Tibial nerve (tissue), 4 donors: ENCODE data around the gene WWTR1. TPM values are rescaled to one million over a fixed set of nuclear protein-coding genes. Genes with fewer than 3 reads are reported as not detected.

Source experiments
- DNase-seq, 2 donors: peaks; one replicate each; pipeline ENCODE4 v3.0.0-alpha.2; 2019; ENCODE audit warnings: low spot score in 2 of 2
- H3K27ac ChIP-seq, 4 donors: fragments of 200-600 bp; sonication (generic) in 3 of 4; one replicate each; pipeline ENCODE4 v1.5.1; 2017 to 2019; ENCODE audit warnings: mild to moderate bottlenecking in 1 of 4
- H3K27me3 ChIP-seq, 2 donors: fragments of 200-600 bp; sonication (generic) in 1 of 2; one replicate each; pipeline versions ENCODE4 v1.5.1 to v1.6.0; 2017 to 2019
- H3K36me3 ChIP-seq, 3 donors: fragments of 200-600 bp; sonication (generic); one replicate each; pipeline ENCODE4 v1.5.1; 2018 to 2019
- H3K4me1 ChIP-seq, 4 donors: fragments of 200-600 bp; sonication (generic) in 3 of 4; one replicate each; pipeline ENCODE4 v1.5.1; 2017 to 2019
- H3K4me3 ChIP-seq, 4 donors: fragments of 200-600 bp; sonication (generic) in 3 of 4; one replicate each; pipeline ENCODE4 v1.5.1; 2017 to 2019; ENCODE audit warnings: mild to moderate bottlenecking in 1 of 4, moderate library complexity in 1 of 4
- H3K9me3 ChIP-seq, 4 donors: fragments of 200-600 bp; sonication (generic) in 3 of 4; one replicate each; pipeline ENCODE4 v1.5.1; 2017 to 2019
- EP300 ChIP-seq, 2 donors: sonication (generic); formaldehyde crosslinking; IDR thresholded peaks; one replicate each; pipeline ENCODE4 v1.6.1; 2017; ENCODE audit warnings: antibody characterized with exemption in 2 of 2, mild to moderate bottlenecking in 1 of 2
- POLR2A ChIP-seq, 2 donors: fragments of 450-650 bp; IDR thresholded peaks; one replicate each; pipeline ENCODE4 v1.6.1; 2017; ENCODE audit warnings: antibody characterized with exemption in 2 of 2, mild to moderate bottlenecking in 2 of 2, moderate library complexity in 2 of 2
- WGBS, 2 donors: methylation state at CpG; one replicate each; pipeline ENCODE4 v1.1.5; 2018; 5-methylcytosine and 5-hydroxymethylcytosine counted together
- total RNA-seq, 4 donors: library from RNA; depleted of rRNA; stranded (reverse); fragments of >200 nt; gene quantifications; one replicate each; pipeline ENCODE4 v1.1.0, GENCODE V29; 2016
- TF ChIP-seq, protein P1 (sequence below), 5 experiments: fragments of 200-600 bp in 3 of 5; fragments of 450-650 bp in 2 of 5; sonication (generic) in 3 of 5; IDR thresholded peaks; one replicate each; pipeline ENCODE4 v1.5.1; 2016 to 2019; ENCODE audit warnings: antibody characterized with exemption in 5 of 5, mild to moderate bottlenecking in 3 of 5, moderate library complexity in 2 of 5

WWTR1 gene
- total RNA-seq, 4 donors from 2014 or later, result 86.5 to 130 (median 113) TPM

DNA sequence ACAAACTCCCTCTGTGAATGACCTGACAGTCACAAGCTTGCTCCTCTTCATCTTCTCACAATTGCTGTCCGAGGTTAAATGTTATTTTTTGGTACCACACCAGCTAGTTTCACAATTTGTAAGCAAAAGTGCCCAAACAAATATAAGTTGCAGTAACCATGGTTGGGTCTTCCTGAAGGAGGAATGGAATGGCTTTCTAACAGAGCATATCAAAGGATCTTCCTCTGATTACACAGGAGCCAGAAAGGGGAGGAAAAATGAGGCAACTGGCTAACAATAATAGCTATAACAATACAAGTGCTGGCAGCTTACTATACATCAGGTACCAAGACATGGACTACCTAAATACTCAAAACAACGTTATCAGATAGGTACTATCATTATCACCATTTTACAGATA lies 90.4 kb downstream of the WWTR1 start:
- DNase-seq, result no peak
- Histone ChIP-seq H3K27me3 (no peaks in the 10 kb centered on the region), H3K4me3 (no peak overlapping the region), H3K4me1 (peaks cover 0 to 65% (median 8%) of the 10 kb centered on the region in 4 donors), H3K9me3 (no peaks in the 10 kb centered on the region), H3K27ac (peak overlapping the region in 2 of 4 donors; percentile 24 to 41), H3K36me3 (peaks cover 0 to 3% (median 0%) of the 10 kb centered on the region in 3 donors)
- 59 to 66% methylated on average over 2 of the region's 2 CpGs for WGBS, 2 donors
- no peak for TF ChIP-seq POLR2A (IDR thresholded peaks at IDR 0.05)
- TF ChIP-seq, protein P1, sequence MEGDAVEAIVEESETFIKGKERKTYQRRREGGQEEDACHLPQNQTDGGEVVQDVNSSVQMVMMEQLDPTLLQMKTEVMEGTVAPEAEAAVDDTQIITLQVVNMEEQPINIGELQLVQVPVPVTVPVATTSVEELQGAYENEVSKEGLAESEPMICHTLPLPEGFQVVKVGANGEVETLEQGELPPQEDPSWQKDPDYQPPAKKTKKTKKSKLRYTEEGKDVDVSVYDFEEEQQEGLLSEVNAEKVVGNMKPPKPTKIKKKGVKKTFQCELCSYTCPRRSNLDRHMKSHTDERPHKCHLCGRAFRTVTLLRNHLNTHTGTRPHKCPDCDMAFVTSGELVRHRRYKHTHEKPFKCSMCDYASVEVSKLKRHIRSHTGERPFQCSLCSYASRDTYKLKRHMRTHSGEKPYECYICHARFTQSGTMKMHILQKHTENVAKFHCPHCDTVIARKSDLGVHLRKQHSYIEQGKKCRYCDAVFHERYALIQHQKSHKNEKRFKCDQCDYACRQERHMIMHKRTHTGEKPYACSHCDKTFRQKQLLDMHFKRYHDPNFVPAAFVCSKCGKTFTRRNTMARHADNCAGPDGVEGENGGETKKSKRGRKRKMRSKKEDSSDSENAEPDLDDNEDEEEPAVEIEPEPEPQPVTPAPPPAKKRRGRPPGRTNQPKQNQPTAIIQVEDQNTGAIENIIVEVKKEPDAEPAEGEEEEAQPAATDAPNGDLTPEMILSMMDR (IDR thresholded peaks at IDR 0.05), result no peak

DNA sequence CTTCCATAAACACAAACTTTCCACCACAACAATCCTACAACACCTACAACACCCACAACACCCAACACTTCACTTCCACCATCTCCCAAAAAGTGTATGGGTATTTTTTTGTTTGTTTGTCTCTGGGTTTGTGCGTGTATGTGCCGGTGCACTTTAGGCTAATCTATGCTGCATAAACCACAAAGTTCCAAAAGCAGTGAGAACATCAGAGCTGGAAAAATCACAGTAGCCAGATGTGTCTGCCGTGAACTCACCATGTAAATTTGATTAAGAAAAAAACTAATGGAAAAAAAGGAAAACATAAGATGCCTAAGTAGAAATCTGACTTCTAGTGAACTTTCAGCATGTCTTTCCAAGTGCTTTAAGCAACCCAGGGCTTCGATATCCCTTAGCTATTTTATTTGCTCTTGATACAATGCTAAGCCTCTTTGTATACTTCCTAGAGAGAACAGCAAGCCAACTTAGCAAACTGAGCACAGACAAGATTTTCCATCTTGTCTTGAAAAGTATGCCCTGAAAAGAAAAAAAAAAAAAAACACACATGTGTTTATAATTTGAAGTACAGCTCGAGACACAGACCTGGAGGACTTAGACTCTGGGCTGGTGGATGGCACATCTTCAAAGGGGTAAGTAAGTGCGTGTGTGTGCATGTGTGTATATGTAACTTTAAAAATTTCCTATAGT lies 91.4 kb downstream of the WWTR1 start:
- peaks cover 0 to 63% (median 8%) of the 10 kb centered on the region in 4 donors for H3K4me1 ChIP-seq
- no peaks in the 10 kb centered on the region for H3K9me3 ChIP-seq

DNA sequence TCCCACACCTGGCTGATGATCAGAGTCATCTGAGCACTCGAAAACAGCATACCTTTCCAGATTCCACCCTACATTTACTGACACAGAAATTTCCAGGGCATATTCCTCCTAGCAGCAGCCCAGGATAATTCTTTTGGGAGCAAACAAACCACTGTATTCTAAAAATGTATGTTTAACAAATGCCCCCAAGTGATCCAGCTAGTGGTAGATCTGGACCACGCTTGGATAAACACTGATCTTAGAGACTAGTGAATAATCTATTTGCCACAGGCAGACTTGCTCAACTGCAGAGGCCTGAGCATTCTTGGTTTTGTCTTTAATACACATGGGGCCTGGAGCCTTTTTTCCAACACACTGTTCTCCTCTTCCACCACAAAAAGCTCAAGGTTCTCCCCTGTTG lies 93.7 kb downstream of the WWTR1 start:
- H3K27ac ChIP-seq, result peak overlapping the region in 1 of 4 donors; percentile 11

More for the DNA sequence above, 91.4 kb downstream of the WWTR1 start:
- Histone ChIP-seq H3K36me3 (peaks cover 0 to 2% (median 0%) of the 10 kb centered on the region in 3 donors), H3K27ac (peak overlapping the region in 2 of 4 donors; percentile 12 to 52), H3K4me3 (no peak overlapping the region), H3K27me3 (no peaks in the 10 kb centered on the region)
- no peak for TF ChIP-seq EP300 (IDR thresholded peaks at IDR 0.05)
- TF ChIP-seq POLR2A (IDR thresholded peaks at IDR 0.05), result no peak
- TF ChIP-seq, protein P1 (IDR thresholded peaks at IDR 0.05), result no peak
- DNase-seq, result no peak
- WGBS, 2 donors, result 45 to 59% methylated on average over 6 of the region's 6 CpGs

DNA sequence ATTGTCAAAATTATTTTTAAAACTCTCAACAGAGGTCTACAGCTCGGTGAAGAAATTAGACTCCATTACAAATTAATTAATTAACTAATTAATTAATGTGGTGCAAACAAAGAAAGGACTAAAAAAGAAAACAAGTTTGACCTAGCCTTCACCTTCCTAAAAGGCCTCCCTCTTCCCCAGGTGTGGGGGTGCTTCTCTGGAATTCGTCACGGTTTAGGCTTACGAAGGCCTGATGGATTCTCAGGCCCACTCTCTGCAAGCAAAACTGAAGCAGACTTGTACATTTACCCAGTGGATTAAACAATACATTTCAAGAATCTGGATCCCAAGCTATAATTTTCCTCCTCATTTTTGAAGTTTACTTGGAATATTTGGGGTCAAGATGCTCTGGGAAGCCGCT lies 94.7 kb downstream of the WWTR1 start:
- Histone ChIP-seq H3K4me1 (peaks cover 0 to 71% (median 13%) of the 10 kb centered on the region in 4 donors), H3K27ac (peak overlapping the region in 1 of 4 donors; percentile 52)

More for the DNA sequence above, 93.7 kb downstream of the WWTR1 start:
- WGBS, 2 donors, result 94 to 99% methylated on average over 2 of the region's 2 CpGs
- H3K36me3 ChIP-seq, result no peaks in the 10 kb centered on the region
- no peak overlapping the region for H3K4me3 ChIP-seq
- TF ChIP-seq EP300 (IDR thresholded peaks at IDR 0.05) (no peak), POLR2A (IDR thresholded peaks at IDR 0.05) (no peak)
- TF ChIP-seq, protein P1 (IDR thresholded peaks at IDR 0.05), result no peak
- H3K9me3 ChIP-seq, result no peaks in the 10 kb centered on the region
- H3K27me3 ChIP-seq, result no peaks in the 10 kb centered on the region
- peaks cover 0 to 70% (median 13%) of the 10 kb centered on the region in 4 donors for H3K4me1 ChIP-seq
- no peak for DNase-seq

DNA sequence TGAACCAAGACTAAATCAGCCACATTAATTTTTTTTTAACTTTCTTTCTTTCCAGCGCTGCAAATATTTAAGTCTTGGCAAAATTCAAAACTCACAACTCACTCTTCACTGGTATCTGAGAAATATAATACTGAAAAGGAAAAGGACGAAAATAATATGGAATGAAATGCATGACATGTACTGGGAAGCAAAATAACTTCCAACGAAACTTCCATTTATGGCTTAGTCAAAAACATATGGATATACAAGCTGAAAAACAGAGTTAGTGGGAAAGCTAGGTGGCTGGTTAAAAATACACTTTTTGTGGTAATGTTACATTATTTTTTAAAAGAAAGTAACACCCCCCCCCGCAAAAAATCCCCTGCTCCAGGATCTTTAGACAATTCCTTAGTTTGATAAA lies 97.2 kb downstream of the WWTR1 start:
- TF ChIP-seq POLR2A (IDR thresholded peaks at IDR 0.05), result no peak
- TF ChIP-seq, protein P1 (IDR thresholded peaks at IDR 0.05), result no peak
- no peak for TF ChIP-seq EP300 (IDR thresholded peaks at IDR 0.05)
- no peak for DNase-seq
- H3K4me1 ChIP-seq, result peaks cover 0 to 65% (median 13%) of the 10 kb centered on the region in 4 donors
- 50 to 53% methylated on average over 4 of the region's 4 CpGs for WGBS, 2 donors
- H3K27ac ChIP-seq, result no peak overlapping the region
- no peaks in the 10 kb centered on the region for H3K27me3 ChIP-seq
- H3K4me3 ChIP-seq, result no peak overlapping the region
- H3K36me3 ChIP-seq, result no peaks in the 10 kb centered on the region
- H3K9me3 ChIP-seq, result no peaks in the 10 kb centered on the region

More for the DNA sequence above, 94.7 kb downstream of the WWTR1 start:
- Histone ChIP-seq H3K27me3 (no peaks in the 10 kb centered on the region), H3K36me3 (no peaks in the 10 kb centered on the region), H3K4me3 (no peak overlapping the region), H3K9me3 (no peaks in the 10 kb centered on the region)
- WGBS, 2 donors, result 80 to 82% methylated on average over 5 of the region's 5 CpGs
- TF ChIP-seq, protein P1 (IDR thresholded peaks at IDR 0.05), result no peak
- no peak for TF ChIP-seq POLR2A (IDR thresholded peaks at IDR 0.05)
- TF ChIP-seq EP300 (IDR thresholded peaks at IDR 0.05), result no peak
- DNase-seq, result no peak
